HG03039 (cell line): ENCODE measurements around the gene NBPF11.
A peak's percentile ranks its signal among the peaks of the same experiment; 100 is the strongest.
"Not testable (repeated sequence)": the region's sequence is repeated elsewhere in the genome, so short reads cannot be mapped to it uniquely, and the experiment has no call there.

Experiments used
- ATAC-seq: cut with Tn5 transposase; IDR thresholded peaks from one replicate; pipeline ENCODE4 v1.9.1; 2021; ENCODE audit warnings: mild to moderate bottlenecking, moderate library complexity; ENCODE audit not compliant: unreplicated experiment

NBPF11 gene

DNA sequence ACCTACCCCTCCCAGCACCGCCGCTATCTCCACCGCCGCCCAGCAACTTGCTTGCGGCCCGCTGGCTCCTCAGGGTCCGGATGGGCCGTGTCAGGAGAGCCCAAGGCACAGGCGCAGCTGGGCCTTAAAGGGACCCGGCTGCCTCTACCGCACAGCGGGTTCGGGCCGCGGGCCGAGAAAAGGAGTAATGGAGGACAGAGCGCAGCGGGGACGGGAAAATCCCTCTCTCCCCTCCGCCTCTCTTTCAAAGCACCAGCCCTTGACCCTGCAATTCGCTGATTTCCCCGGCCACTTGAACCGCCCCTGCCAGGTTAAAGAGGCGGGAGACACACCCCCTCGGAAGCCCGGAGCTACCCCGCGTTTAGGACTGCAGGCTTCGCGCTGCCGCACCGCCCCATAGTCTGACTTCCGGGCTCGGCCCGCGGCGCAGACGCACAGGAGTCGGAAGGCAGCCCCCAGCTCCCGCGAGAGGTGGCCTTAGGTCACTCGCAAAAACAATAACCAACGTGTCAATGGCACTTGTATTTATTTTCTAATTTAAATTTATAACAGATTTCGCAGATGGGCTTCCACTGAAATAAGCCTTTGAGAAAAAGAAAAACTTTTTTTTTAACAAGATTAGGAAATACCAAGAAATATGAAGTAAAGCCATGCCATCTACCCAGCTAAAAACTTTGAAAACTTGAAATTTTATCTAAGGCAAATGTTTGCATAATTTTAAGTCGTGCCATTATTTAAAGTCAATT is at the start of gene NBPF11:
Gene NBPF11 (minus strand): TSS at position 371 of the 746 bp plus-strand sequence. CDS start 25,278 bp downstream, outside the sequence.
- ATAC-seq, result peak; percentile 83

- ATAC-seq, result not testable (repeated sequence)
Measured at GRCh38 chr1:148197396-148197795, 45.3 kb upstream of the NBPF11 start.

DNA sequence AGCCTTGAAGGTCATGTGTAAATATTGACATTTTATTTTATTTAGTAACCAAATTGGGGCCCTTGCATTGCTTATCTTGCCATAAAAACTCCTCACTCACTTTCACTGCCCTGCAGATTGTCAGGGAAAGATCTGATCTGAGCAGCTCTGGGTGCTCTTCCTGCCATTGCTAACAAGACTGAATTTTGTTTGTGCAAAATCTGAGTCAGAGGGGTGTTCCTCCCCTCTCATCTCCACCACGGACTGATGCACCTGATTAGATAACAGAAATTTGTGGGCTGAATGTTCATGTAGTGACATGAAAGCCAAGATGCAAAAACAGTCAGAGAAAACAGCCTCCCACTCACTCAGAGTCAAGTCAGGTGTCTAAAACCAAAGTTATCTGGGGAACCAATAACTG is 44.9 kb upstream of the NBPF11 start:
- not testable (repeated sequence) for ATAC-seq

- not testable (repeated sequence) for ATAC-seq
Measured at GRCh38 chr1:148195115-148195514, 43.0 kb upstream of the NBPF11 start.

DNA sequence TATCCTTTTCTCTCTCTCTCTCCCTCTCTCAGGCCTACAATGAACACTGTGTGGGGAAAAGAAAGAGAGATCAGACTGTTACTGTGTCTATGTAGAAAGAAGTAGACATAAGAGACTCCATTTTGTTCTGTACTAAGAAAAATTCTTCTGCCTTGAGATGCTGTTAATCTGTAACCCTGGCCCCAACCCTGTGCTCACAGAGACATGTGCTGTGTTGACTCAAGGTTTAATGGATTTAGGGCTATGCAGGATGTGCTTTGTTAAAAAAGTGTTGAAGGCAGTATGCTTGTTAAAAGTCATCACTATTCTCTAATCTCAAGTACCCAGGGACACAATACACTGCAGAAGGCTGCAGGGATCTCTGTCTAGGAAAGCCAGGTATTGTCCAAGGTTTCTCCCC is 36.7 kb upstream of the NBPF11 start:
- ATAC-seq, result not testable (repeated sequence)

- not testable (repeated sequence) for ATAC-seq
Measured at GRCh38 chr1:148178682-148179081, 26.6 kb upstream of the NBPF11 start.

- not testable (repeated sequence) for ATAC-seq
Measured at GRCh38 chr1:148175414-148175813, 23.3 kb upstream of the NBPF11 start.

DNA sequence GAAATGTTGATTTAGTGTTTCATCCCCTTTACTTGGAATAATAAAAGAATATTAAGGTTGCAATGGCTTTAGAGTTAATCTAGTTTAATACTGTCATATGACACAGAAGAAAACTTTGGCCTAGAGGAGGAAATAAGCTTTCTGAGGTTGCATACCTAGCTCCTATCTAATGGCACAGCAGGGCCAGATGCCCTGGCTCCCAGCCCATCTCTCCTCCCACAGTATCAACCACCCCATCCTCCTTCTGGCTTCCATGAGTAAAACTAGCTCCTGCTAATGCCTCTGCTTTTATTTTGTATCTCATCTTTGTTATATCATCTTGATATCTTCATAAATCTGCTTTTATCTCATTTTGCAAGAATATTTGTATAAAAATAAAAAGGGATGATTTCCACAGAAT is 19.9 kb upstream of the NBPF11 start:
- ATAC-seq, result not testable (repeated sequence)

DNA sequence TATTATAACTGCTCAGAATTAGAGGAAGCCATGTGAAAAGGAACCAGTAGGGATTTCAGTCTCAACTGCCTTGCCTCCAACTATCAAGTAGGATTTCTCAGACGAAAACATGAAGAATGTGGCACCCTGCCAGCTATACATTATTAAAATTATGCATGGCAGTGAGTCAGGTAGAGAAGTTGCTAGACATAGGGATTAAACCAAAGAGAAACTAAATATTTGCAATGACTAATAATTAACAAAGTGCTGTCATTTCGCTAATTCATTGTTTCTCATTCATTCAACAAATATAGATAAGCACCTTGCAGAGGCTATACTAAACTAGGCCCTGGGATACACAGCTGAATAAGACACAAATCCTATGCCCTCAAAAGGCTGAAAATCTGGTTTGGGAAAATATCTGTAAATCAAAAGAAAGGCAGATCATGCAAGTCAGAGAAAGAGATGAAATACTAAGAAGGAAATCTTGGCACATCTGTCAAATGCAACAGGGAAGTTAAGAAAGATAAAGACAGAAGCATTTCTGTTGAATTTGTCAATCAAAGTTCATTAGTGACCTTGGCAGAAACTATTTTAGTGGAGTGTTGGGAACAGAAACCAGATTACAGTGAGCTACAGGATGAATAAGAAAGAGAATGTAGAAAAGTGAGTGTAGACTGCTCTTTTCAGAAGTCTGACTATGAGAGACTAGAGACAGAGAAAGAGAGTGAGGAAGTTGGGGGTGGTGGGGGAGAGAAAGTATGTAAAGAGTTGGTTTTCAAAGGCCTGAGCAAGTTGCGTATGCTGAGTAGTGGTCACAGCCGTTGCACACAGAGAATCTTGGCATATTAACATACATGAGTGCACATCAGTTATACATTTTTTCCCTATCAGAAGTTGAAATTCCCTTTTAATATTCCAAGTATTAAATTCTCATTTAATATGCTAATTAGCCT is 14.7 kb upstream of the NBPF11 start:
- ATAC-seq, result no peak

DNA sequence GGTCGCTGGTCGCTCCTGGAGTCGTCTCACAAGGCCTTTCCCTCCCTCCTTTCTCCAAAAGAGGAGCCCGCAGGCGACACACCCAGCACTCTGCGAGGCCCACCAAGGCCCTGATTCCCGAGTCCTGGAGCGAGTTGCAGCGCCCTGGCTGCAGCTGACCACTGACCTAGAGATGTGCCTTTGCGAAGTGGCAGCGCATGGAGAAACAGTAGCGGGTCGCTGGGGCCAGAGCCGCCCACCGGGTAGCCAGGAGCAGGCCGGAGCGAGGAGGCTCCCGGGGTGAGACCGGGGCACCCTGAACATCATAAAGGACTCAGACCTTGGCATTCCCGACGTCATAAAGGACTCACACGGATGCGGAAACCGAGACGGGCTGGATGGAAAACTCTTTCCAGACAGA is 10.3 kb upstream of the NBPF11 start:
- ATAC-seq, result no peak

DNA sequence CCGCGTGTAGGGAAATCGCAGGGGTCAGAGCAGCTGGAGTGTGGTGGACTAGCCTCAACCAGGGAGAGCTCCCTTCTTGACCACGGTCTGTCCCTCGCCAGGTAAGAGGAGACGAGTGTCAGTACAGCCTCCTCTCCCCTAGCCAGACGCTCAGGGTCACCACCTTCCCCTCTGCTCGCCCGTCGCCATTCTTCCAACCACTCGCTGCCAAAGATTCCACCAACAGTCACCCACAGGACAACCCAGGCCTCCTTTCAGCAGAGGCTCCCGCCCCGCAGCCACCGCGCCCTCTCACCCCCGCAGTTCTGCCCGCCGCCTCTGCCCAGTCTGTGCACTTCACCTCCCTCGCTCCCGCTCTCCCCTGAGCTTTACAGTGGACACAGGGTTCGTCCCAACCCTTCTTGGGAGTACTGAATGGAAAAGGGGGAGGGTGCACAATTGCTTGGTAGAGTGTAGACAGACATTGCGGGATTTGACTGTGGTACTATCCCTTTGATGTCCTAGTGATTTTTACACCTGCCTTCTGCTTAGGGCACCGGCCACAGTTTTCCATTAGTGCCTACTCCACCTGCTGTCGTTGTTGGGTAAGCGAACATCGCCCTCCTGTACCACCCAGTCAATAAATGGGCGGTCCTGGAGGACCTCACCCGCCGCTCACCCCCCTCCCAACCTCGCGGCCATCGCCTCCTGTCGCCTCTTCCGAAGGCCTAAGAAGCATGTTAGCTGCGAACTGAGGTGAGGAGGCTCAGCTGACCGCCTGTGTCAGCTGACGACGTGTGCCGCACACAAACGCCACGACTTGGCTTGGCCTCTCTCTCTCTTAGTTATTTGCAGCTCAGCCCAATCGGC is 9.2 kb upstream of the NBPF11 start:
- ATAC-seq, result no peak

DNA sequence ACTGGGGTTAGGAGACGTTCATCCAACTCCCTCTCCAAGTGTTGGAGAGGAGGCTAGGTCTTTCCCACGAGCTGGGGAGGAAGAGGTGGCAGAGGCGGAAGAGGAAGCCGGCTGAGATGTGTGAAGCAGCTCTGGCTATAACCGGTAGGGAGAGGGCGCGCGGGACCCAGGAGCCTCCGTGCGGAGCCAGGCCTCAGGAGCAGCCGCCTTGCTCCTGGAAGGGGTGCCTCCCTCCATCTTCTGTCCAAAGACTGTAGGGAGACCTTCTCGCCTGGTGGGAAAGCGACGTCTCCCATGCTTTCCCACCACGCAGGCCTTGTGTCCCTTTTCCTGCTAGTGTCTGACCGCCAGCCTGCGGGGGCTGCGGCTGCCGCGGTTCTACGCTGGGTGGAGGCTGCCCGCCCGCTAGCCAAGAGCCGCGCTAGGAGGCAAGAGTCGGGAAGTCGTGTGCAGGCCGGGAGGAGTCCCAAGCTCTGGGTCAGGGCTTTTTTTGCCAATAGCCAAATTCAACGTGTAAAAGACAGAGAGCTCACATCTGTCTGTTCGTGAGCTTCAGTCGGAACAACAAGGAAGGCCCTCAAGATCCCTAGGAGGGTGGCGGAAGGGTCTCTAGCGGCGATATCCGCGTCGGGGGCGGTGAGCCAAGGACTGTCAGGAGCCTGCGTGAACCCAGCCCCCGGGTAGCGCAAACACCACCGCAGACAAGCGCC is 8.4 kb upstream of the NBPF11 start:
- ATAC-seq, result no peak

- ATAC-seq, result no peak
Measured at GRCh38 chr1:148160048-148160342, 7.9 kb upstream of the NBPF11 start.

- no peak for ATAC-seq
Measured at GRCh38 chr1:148158341-148159003, 6.4 kb upstream of the NBPF11 start.

DNA sequence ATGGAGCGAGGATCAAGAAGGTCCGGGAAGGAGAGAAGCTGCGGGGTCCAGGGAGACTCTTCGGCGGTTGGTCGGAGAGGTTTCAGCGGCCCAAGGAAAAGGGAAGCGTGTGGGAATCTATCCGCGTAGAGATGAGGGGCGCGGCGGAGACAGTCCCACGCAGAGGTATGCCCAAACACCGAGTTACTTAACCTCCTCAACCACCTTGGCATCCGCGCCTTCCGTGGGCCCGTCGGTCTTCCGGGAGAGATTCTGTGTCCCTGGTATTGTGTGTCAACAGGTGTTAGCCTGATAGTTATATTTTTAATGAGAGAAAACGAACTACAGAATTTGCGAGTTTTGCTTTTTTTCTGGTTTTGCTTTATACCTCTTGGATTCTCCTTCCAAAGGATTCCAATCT is 5.7 kb upstream of the NBPF11 start:
- not testable (repeated sequence) for ATAC-seq

GRCh38 chr1:148155494-148156275 is 3.6 kb upstream of the NBPF11 start:
- not testable (repeated sequence) for ATAC-seq

DNA sequence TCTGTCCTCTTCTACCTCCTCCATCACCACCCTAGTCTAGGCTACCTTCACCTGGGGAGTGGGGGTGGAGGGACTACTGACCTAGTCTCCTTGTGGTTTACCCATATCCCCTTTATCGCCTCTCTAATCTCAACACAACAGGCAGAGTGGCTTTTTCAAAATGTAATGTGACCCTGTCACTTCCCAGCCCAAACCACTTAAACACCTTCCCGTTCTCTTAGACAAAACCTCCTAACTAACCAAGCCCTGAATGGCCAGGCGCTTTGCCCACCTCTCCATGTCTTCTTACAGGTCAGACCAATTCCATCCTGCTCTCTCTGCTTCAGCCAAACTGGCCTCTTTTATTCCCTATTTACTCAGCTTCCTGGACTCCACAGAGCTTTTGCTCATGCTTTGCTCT is 714 bp upstream of the NBPF11 start:
- not testable (repeated sequence) for ATAC-seq

- peak; percentile 16 for ATAC-seq
Measured at GRCh38 chr1:148151371-148151819, 686 bp downstream of the NBPF11 start.

DNA sequence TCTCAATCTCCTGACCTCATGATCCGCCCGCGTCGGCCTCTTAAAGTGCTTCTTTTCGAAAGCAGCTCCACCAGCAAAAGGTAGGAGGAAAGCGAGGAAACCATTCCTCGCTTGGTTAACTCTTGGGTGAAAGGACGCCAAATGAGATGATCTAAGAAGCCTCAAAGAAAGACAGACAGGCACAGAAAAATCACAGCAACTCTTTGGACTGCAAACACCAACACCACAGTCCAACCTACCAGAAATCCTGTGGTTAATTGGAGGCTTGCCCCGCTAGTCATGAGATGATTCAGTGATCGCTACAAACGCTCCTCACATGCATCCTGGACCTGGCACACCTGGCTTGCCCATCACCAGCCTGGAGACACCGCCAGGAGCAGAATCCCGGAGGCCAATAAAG is 1.1 kb downstream of the NBPF11 start:
- not testable (repeated sequence) for ATAC-seq
